Muscle of leg (tissue), 11 donors: ENCODE measurements around the gene ZNF789. TPM values are rescaled to one million over a fixed set of nuclear protein-coding genes. Genes with fewer than 3 reads are reported as not detected.

Source experiments
- DNase-seq: peaks from one replicate; pipeline ENCODE4 v3.0.0; 2013
- H3K27ac ChIP-seq: one replicate; pipeline ENCODE4 v1.5.1; 2013; ENCODE audit warnings: mild to moderate bottlenecking, low read length, control low read depth
- H3K27me3 ChIP-seq: one replicate; pipeline ENCODE4 v1.6.1; 2013; ENCODE audit warnings: low read length; ENCODE audit not compliant: control insufficient read depth, insufficient read depth
- H3K36me3 ChIP-seq: one replicate; pipeline ENCODE4 v1.6.1; 2013; ENCODE audit warnings: low read length; ENCODE audit not compliant: control insufficient read depth, insufficient read depth
- H3K4me1 ChIP-seq: one replicate; pipeline ENCODE4 v1.6.1; 2013; ENCODE audit warnings: low read length; ENCODE audit not compliant: control insufficient read depth, insufficient read depth
- H3K4me3 ChIP-seq: one replicate; pipeline ENCODE4 v1.5.1; 2013; ENCODE audit warnings: low read length, control low read depth
- H3K9me3 ChIP-seq: replicated peaks from 2 replicates; pipeline ENCODE4 v1.6.1; 2013; ENCODE audit warnings: low read depth, low read length; ENCODE audit not compliant: control insufficient read depth
- WGBS: methylation state at CpG from one replicate; pipeline ENCODE4 v1.1.5; 2013; ENCODE audit warnings: missing lambda C conversion rate; ENCODE audit not compliant: insufficient coverage; 5-methylcytosine and 5-hydroxymethylcytosine counted together
- polyA plus RNA-seq, 8 donors: library from polyadenylated mRNA; unstranded; fragments of 120-200 nt; gene quantifications; one replicate each; pipeline versions ENCODE4 v1.2.1 to v1.2.3, GENCODE V29; 2013; ENCODE audit warnings: inconsistent platforms in 1 of 8, low replicate concordance in 1 of 8; ENCODE audit not compliant: insufficient read length in 8 of 8, insufficient read depth in 1 of 8
- total RNA-seq: library from RNA; stranded (reverse); fragments of 120-200 nt; gene quantifications from one replicate; pipeline ENCODE4 v1.2.4, GENCODE V29; 2013

ZNF789 gene
- total and polyA plus RNA-seq, 9 donors = 14.8 to 53.8 (median 22.0) TPM

- H3K4me1 ChIP-seq = peaks cover 31% of the 10 kb centered on the region
- WGBS = no CpG with 5 or more reads among the region's 9 CpGs
- H3K27ac ChIP-seq = no peak overlapping the region
- H3K9me3 ChIP-seq = no peaks in the 10 kb centered on the region
- peaks cover 22% of the 10 kb centered on the region for H3K36me3 ChIP-seq
- DNase-seq = no peak
- H3K4me3 ChIP-seq = peak overlapping the region; percentile 100
- H3K27me3 ChIP-seq = no peaks in the 10 kb centered on the region
Measured at GRCh38 chr7:99440195-99440594, 32.5 kb upstream of the ZNF789 start.

- Histone ChIP-seq H3K4me3 (no peak overlapping the region), H3K9me3 (no peaks in the 10 kb centered on the region), H3K4me1 (peaks cover 11% of the 10 kb centered on the region), H3K27ac (no peak overlapping the region), H3K27me3 (no peaks in the 10 kb centered on the region), H3K36me3 (peaks cover 71% of the 10 kb centered on the region)
- DNase-seq = no peak
- 87% methylated on average over 4 of the region's 4 CpGs for WGBS
Measured at GRCh38 chr7:99446096-99446495, 26.6 kb upstream of the ZNF789 start.

- 86% methylated on average over 10 of the region's 10 CpGs for WGBS
- no peaks in the 10 kb centered on the region for H3K9me3 ChIP-seq
- no peaks in the 10 kb centered on the region for H3K27me3 ChIP-seq
- DNase-seq = no peak
- no peaks in the 10 kb centered on the region for H3K4me1 ChIP-seq
- H3K36me3 ChIP-seq = peaks cover 85% of the 10 kb centered on the region
- H3K27ac ChIP-seq = no peak overlapping the region
- no peak overlapping the region for H3K4me3 ChIP-seq
Measured at GRCh38 chr7:99447943-99448342, 24.7 kb upstream of the ZNF789 start.

GRCh38 chr7:99448855-99449254, 23.8 kb upstream of the ZNF789 start:
- Histone ChIP-seq H3K27me3 (no peaks in the 10 kb centered on the region), H3K9me3 (no peaks in the 10 kb centered on the region), H3K36me3 (peaks cover 85% of the 10 kb centered on the region), H3K27ac (no peak overlapping the region), H3K4me1 (no peaks in the 10 kb centered on the region), H3K4me3 (no peak overlapping the region)
- no peak for DNase-seq
- 89% methylated on average over 9 of the region's 10 CpGs for WGBS

GRCh38 chr7:99449326-99449725, 23.4 kb upstream of the ZNF789 start:
- Histone ChIP-seq H3K9me3 (no peaks in the 10 kb centered on the region), H3K4me3 (no peak overlapping the region), H3K4me1 (no peaks in the 10 kb centered on the region), H3K27ac (no peak overlapping the region), H3K27me3 (no peaks in the 10 kb centered on the region), H3K36me3 (peaks cover 87% of the 10 kb centered on the region)
- 88% methylated on average over 5 of the region's 5 CpGs for WGBS
- no peak for DNase-seq

GRCh38 chr7:99451936-99452335, 20.8 kb upstream of the ZNF789 start:
- Histone ChIP-seq H3K9me3 (no peaks in the 10 kb centered on the region), H3K27ac (no peak overlapping the region), H3K4me3 (no peak overlapping the region), H3K36me3 (peaks cover 93% of the 10 kb centered on the region), H3K27me3 (no peaks in the 10 kb centered on the region), H3K4me1 (peaks cover 19% of the 10 kb centered on the region)
- no peak for DNase-seq
- 68% methylated on average over 4 of the region's 8 CpGs for WGBS

GRCh38 chr7:99452541-99452940, 20.1 kb upstream of the ZNF789 start:
- 81% methylated on average over 13 of the region's 13 CpGs for WGBS
- H3K27ac ChIP-seq = no peak overlapping the region

GRCh38 chr7:99453105-99453504, 19.6 kb upstream of the ZNF789 start:
- no peaks in the 10 kb centered on the region for H3K9me3 ChIP-seq
- no peaks in the 10 kb centered on the region for H3K27me3 ChIP-seq
- H3K4me3 ChIP-seq = no peak overlapping the region
- peaks cover 97% of the 10 kb centered on the region for H3K36me3 ChIP-seq
- no peak overlapping the region for H3K27ac ChIP-seq
- 92% methylated on average over 6 of the region's 11 CpGs for WGBS
- DNase-seq = no peak
- peaks cover 31% of the 10 kb centered on the region for H3K4me1 ChIP-seq

More at GRCh38 chr7:99452541-99452940, 20.1 kb upstream of the ZNF789 start:
- no peak for DNase-seq
- Histone ChIP-seq H3K4me1 (peaks cover 25% of the 10 kb centered on the region), H3K27me3 (no peaks in the 10 kb centered on the region), H3K36me3 (peaks cover 97% of the 10 kb centered on the region), H3K9me3 (no peaks in the 10 kb centered on the region), H3K4me3 (no peak overlapping the region)

- no peak for DNase-seq
- Histone ChIP-seq H3K27ac (peak overlapping the region; percentile 15), H3K36me3 (peaks cover 96% of the 10 kb centered on the region), H3K27me3 (no peaks in the 10 kb centered on the region), H3K4me3 (no peak overlapping the region), H3K9me3 (no peaks in the 10 kb centered on the region), H3K4me1 (peaks cover 36% of the 10 kb centered on the region)
- 70% methylated on average over 5 of the region's 9 CpGs for WGBS
Measured at GRCh38 chr7:99455874-99456273, 16.8 kb upstream of the ZNF789 start.

GRCh38 chr7:99456288-99456687, 16.4 kb upstream of the ZNF789 start:
- peak; percentile 37 for DNase-seq
- WGBS = 54% methylated on average over 10 of the region's 13 CpGs
- H3K36me3 ChIP-seq = peaks cover 93% of the 10 kb centered on the region

GRCh38 chr7:99457050-99457649, 15.5 kb upstream of the ZNF789 start:
- no peak for DNase-seq
- peak overlapping the region; percentile 40 for H3K27ac ChIP-seq
- peaks cover 36% of the 10 kb centered on the region for H3K4me1 ChIP-seq
- peaks cover 86% of the 10 kb centered on the region for H3K36me3 ChIP-seq
- H3K27me3 ChIP-seq = no peaks in the 10 kb centered on the region
- WGBS = 72% methylated on average over 5 of the region's 6 CpGs
- H3K9me3 ChIP-seq = no peaks in the 10 kb centered on the region
- H3K4me3 ChIP-seq = no peak overlapping the region

More at GRCh38 chr7:99456288-99456687, 16.4 kb upstream of the ZNF789 start:
- Histone ChIP-seq H3K9me3 (no peaks in the 10 kb centered on the region), H3K4me3 (no peak overlapping the region), H3K4me1 (peaks cover 36% of the 10 kb centered on the region), H3K27ac (peak overlapping the region; percentile 40), H3K27me3 (no peaks in the 10 kb centered on the region)
